LNCaP clone FGC (cell line): ENCODE data around the gene TNS4.

Experiments
- DNase-seq: peaks from one replicate; pipeline ENCODE4 v3.0.0-alpha.2; 2011; ENCODE audit warnings: low read depth
- H3K4me3 ChIP-seq: 2 replicates; pipeline ENCODE4 v1.5.1; 2011; ENCODE audit warnings: mild to moderate bottlenecking, low read depth, low read length, control low read depth
- CTCF ChIP-seq: IDR thresholded peaks from 2 replicates; pipeline ENCODE4 v1.5.1; 2012; ENCODE audit warnings: mild to moderate bottlenecking; ENCODE audit not compliant: control insufficient read depth, insufficient read depth; ENCODE audit errors: extremely low read depth

The TNS4 gene

GRCh38 chr17:40526668-40527067, 25.2 kb upstream of the TNS4 start:
- TF ChIP-seq CTCF = no peak
- DNase-seq = no peak
- H3K4me3 ChIP-seq = no peak overlapping the region

- no peak for DNase-seq
- no peak for TF ChIP-seq CTCF
- no peak overlapping the region for H3K4me3 ChIP-seq
Measured at GRCh38 chr17:40525294-40525693, 23.9 kb upstream of the TNS4 start.

GRCh38 chr17:40524243-40524965, 23.0 kb upstream of the TNS4 start:
- H3K4me3 ChIP-seq = no peak overlapping the region
- no peak for DNase-seq
- no peak for TF ChIP-seq CTCF

GRCh38 chr17:40522961-40523310, 21.5 kb upstream of the TNS4 start:
- no peak for TF ChIP-seq CTCF
- H3K4me3 ChIP-seq = no peak overlapping the region
- no peak for DNase-seq

GRCh38 chr17:40522250-40522960, 21.0 kb upstream of the TNS4 start:
- H3K4me3 ChIP-seq = no peak overlapping the region
- no peak for DNase-seq
- TF ChIP-seq CTCF = no peak

- TF ChIP-seq CTCF = no peak
- DNase-seq = no peak
- H3K4me3 ChIP-seq = no peak overlapping the region
Measured at GRCh38 chr17:40520991-40521453, 19.6 kb upstream of the TNS4 start.
